Gastrocnemius medialis (tissue), 4 donors: ENCODE results near the gene NRCAM. TPM values are rescaled to one million over a fixed set of nuclear protein-coding genes. Genes with fewer than 3 reads are reported as not detected.

Experiments used
- ATAC-seq, 2 donors: fragments of 150-250 bp; one replicate each; pipeline ENCODE4 v1.9.1; 2016
- DNase-seq, 2 donors: peaks; one replicate each; pipeline ENCODE4 v3.0.0-alpha.2; 2019
- H3K27ac ChIP-seq, 4 donors: fragments of 200-600 bp; sonication (generic); 1 replicate in 1 of 4; 2 replicates in 3 of 4; pipeline ENCODE4 v1.5.1; 2016 to 2018; ENCODE audit warnings: mild to moderate bottlenecking in 2 of 4, moderate library complexity in 1 of 4
- H3K27me3 ChIP-seq, 3 donors: fragments of 200-600 bp; sonication (generic) in 2 of 3; 1 replicate in 1 of 3; 2 replicates in 2 of 3; pipeline versions ENCODE4 v1.5.1 to v1.6.0; 2016 to 2019; ENCODE audit warnings: mild to moderate bottlenecking in 1 of 3, moderate library complexity in 1 of 3
- H3K36me3 ChIP-seq, 2 donors: fragments of 200-600 bp; sonication (generic) in 1 of 2; one replicate each; pipeline ENCODE4 v1.5.1; 2017 to 2018
- H3K4me1 ChIP-seq, 2 donors: fragments of 200-600 bp; sonication (generic) in 1 of 2; one replicate each; pipeline ENCODE4 v1.5.1; 2016 to 2017; ENCODE audit warnings: mild to moderate bottlenecking in 2 of 2
- H3K4me3 ChIP-seq, 4 donors: fragments of 200-600 bp; sonication (generic) in 3 of 4; 1 replicate in 1 of 4; 2 replicates in 3 of 4; pipeline ENCODE4 v1.5.1; 2016 to 2019; ENCODE audit warnings: mild to moderate bottlenecking in 2 of 4
- H3K9me3 ChIP-seq, 3 donors: fragments of 200-600 bp; sonication (generic) in 2 of 3; 1 replicate in 1 of 3; 2 replicates in 2 of 3; pipeline ENCODE4 v1.5.1; 2016 to 2019
- CTCF ChIP-seq, 5 experiments: fragments of 450-650 bp in 3 of 5; fragments of 200-600 bp in 2 of 5; sonication (generic) in 2 of 5; IDR thresholded peaks in 4 of 5; conservative IDR thresholded peaks in 1 of 5; 1 replicate in 4 of 5; 2 replicates in 1 of 5; pipeline ENCODE4 v1.5.1; 2016 to 2019; ENCODE audit warnings: antibody characterized with exemption in 5 of 5, mild to moderate bottlenecking in 3 of 5, moderate library complexity in 3 of 5
- POLR2A ChIP-seq, 2 donors: fragments of 450-650 bp; IDR thresholded peaks; one replicate each; pipeline ENCODE4 v1.6.1; 2017; ENCODE audit warnings: antibody characterized with exemption in 2 of 2, mild to moderate bottlenecking in 2 of 2, moderate library complexity in 2 of 2
- in situ Hi-C, 4 donors: fragments of 200-750 bp; cut with MboI; loops; one replicate each; pipeline versions ENCODE4 v1.15.0 to v1.8.0; 2017; ENCODE audit warnings: low sequenced_read_pairs in 4 of 4
- intact Hi-C: fragments of 100-400 bp; cut with DNase I; formaldehyde crosslinking; loops from one replicate; pipeline ENCODE4 v1.15.1; 2023; ENCODE audit warnings: low total_unique reads
- total RNA-seq, 4 donors: library from RNA; depleted of rRNA; stranded (reverse); fragments of >200 nt; gene quantifications; one replicate each; pipeline versions ENCODE4 v1.1.0 to v1.2.3, GENCODE V29; 2016

Gene NRCAM
- total RNA-seq, 4 donors from 2014 or later = 0.18 to 0.31 (median 0.23) TPM; not detected in 1

GRCh38 chr7:108448584-108449505 lies 7.4 kb downstream of the NRCAM start:
- intact Hi-C loops (no loop called here), in situ Hi-C loops (no loop called here)
- H3K27me3 ChIP-seq = peaks cover 5 to 19% (median 7%) of the 10 kb centered on the region in 3 donors

GRCh38 chr7:108442039-108442568 lies 14.1 kb downstream of the NRCAM start:
- no peak for DNase-seq
- Histone ChIP-seq H3K9me3 (no peaks in the 10 kb centered on the region), H3K27ac (no peak overlapping the region), H3K4me1 (no peaks in the 10 kb centered on the region), H3K36me3 (no peaks in the 10 kb centered on the region), H3K27me3 (no peaks in the 10 kb centered on the region), H3K4me3 (no peak overlapping the region)
- intact Hi-C loops (no loop called here), in situ Hi-C loops (no loop called here)
- TF ChIP-seq CTCF (IDR thresholded peaks at IDR 0.05 in 4 of 5, conservative IDR thresholded peaks at IDR 0.05 in 1 of 5) (no peak), POLR2A (IDR thresholded peaks at IDR 0.05) (no peak)
- no peak for ATAC-seq

More at GRCh38 chr7:108448584-108449505, 7.4 kb downstream of the NRCAM start:
- no peaks in the 10 kb centered on the region for H3K4me1 ChIP-seq
- H3K36me3 ChIP-seq = no peaks in the 10 kb centered on the region
- H3K27ac ChIP-seq = no peak overlapping the region
- TF ChIP-seq POLR2A (IDR thresholded peaks at IDR 0.05) = no peak
- no peak for TF ChIP-seq CTCF (IDR thresholded peaks at IDR 0.05 in 4 of 5, conservative IDR thresholded peaks at IDR 0.05 in 1 of 5)
- no peaks in the 10 kb centered on the region for H3K9me3 ChIP-seq
- no peak for ATAC-seq
- H3K4me3 ChIP-seq = no peak overlapping the region
- no peak for DNase-seq

GRCh38 chr7:108441392-108441955 lies 14.8 kb downstream of the NRCAM start:
- H3K27me3 ChIP-seq = no peaks in the 10 kb centered on the region
- H3K27ac ChIP-seq = no peak overlapping the region
- DNase-seq (no peak), ATAC-seq (no peak)
- no peak overlapping the region for H3K4me3 ChIP-seq
- in situ Hi-C loops (no loop called here), intact Hi-C loops (no loop called here)
- H3K36me3 ChIP-seq = no peaks in the 10 kb centered on the region
- TF ChIP-seq CTCF (IDR thresholded peaks at IDR 0.05 in 4 of 5, conservative IDR thresholded peaks at IDR 0.05 in 1 of 5) (no peak), POLR2A (IDR thresholded peaks at IDR 0.05) (no peak)
- no peaks in the 10 kb centered on the region for H3K4me1 ChIP-seq
- H3K9me3 ChIP-seq = no peaks in the 10 kb centered on the region

- DNase-seq (no peak), ATAC-seq (no peak)
- Histone ChIP-seq H3K4me1 (no peaks in the 10 kb centered on the region), H3K9me3 (no peaks in the 10 kb centered on the region), H3K4me3 (no peak overlapping the region), H3K27me3 (no peaks in the 10 kb centered on the region), H3K36me3 (no peaks in the 10 kb centered on the region), H3K27ac (no peak overlapping the region)
- TF ChIP-seq CTCF (IDR thresholded peaks at IDR 0.05 in 4 of 5, conservative IDR thresholded peaks at IDR 0.05 in 1 of 5) = no peak
- in situ Hi-C loops (no loop called here), intact Hi-C loops (no loop called here)
These were observed 15.6 kb downstream of the NRCAM start for GRCh38 chr7:108440613-108441012.
